Caco-2 (cell line): Measurements from ENCODE around the gene PNPLA7. TPM values are rescaled to one million over a fixed set of nuclear protein-coding genes. Genes with fewer than 3 reads are reported as not detected.

Source experiments
- BruUV-seq: library from RNA; stranded (reverse); fragments of 400-500 nt; replicated peaks from 2 replicates; lab custom pipeline; 2021; lab: Mats Ljungman, UMichigan
- CTCF ChIA-PET: fragments of 300-600 bp; sonication (Branson Sonifier 250); formaldehyde crosslinking; loops from one replicate; lab custom pipeline; 2022; ENCODE audit warnings: antibody characterized with exemption; lab: Charles Lee
- POLR2A ChIA-PET: fragments of 300-600 bp; sonication (Branson Sonifier 250); formaldehyde crosslinking; loops from one replicate; lab custom pipeline; 2022; ENCODE audit warnings: antibody characterized with exemption; lab: Charles Lee
- DNase-seq, 2 experiments: peaks; one replicate each; pipeline versions ENCODE4 v3.0.0 to v3.0.0-alpha.2; 2020 to 2022
- H3K27me3 ChIP-seq: replicated peaks from 2 replicates; pipeline ENCODE4 v1.6.0; 2011; ENCODE audit warnings: low read length; ENCODE audit not compliant: control insufficient read depth, insufficient read depth
- H3K36me3 ChIP-seq: 2 replicates; pipeline ENCODE4 v1.5.1; 2011; ENCODE audit warnings: low read length; ENCODE audit not compliant: control insufficient read depth, insufficient read depth
- H3K4me1 ChIP-seq: fragments of 250-450 bp; sonication (Bioruptor Pico); 2 replicates; pipeline ENCODE4 v1.5.1; 2020; ENCODE audit warnings: mild to moderate bottlenecking
- H3K4me3 ChIP-seq: 2 replicates; pipeline ENCODE4 v1.5.1; 2011; ENCODE audit warnings: low read depth, mild to moderate bottlenecking, control low read depth, low read length
- H3K9me3 ChIP-seq: fragments of 250-450 bp; sonication (Bioruptor Pico); 2 replicates; pipeline ENCODE4 v1.5.1; 2020; ENCODE audit warnings: mild to moderate bottlenecking, moderate library complexity
- H3K27ac Mint-ChIP-seq: one replicate; pipeline ENCODE4 v1.8.0; 2022; ENCODE audit warnings: mixed read lengths; ENCODE audit not compliant: unreplicated experiment
- H3K27me3 Mint-ChIP-seq: one replicate; pipeline ENCODE4 v1.8.0; 2022; ENCODE audit warnings: mixed read lengths; ENCODE audit not compliant: insufficient read depth, unreplicated experiment
- H3K36me3 Mint-ChIP-seq: one replicate; pipeline ENCODE4 v1.8.0; 2022; ENCODE audit warnings: mild to moderate bottlenecking, mixed read lengths; ENCODE audit not compliant: insufficient read depth, unreplicated experiment
- H3K4me1 Mint-ChIP-seq: one replicate; pipeline ENCODE4 v1.8.0; 2022; ENCODE audit warnings: low read depth, mixed read lengths; ENCODE audit not compliant: unreplicated experiment
- H3K4me3 Mint-ChIP-seq: one replicate; pipeline ENCODE4 v1.8.0; 2022; ENCODE audit warnings: mild to moderate bottlenecking, moderate library complexity, mixed read lengths; ENCODE audit not compliant: unreplicated experiment
- H3K9me3 Mint-ChIP-seq: one replicate; pipeline ENCODE4 v1.8.0; 2022; ENCODE audit warnings: mixed read lengths; ENCODE audit not compliant: unreplicated experiment
- intact Hi-C: fragments of 100-400 bp; cut with micrococcal nuclease; formaldehyde crosslinking; loops from one replicate; pipeline ENCODE4 v1.10.0; 2022; ENCODE audit not compliant: unreplicated experiment
- total RNA-seq: library from RNA; stranded (reverse); gene quantifications from 2 replicates; pipeline ENCODE4 v1.2.3, GENCODE V29; 2022
- TF ChIP-seq, protein P1 (sequence below), 2 experiments: fragments of 200-600 bp in 1 of 2; IDR thresholded peaks; 1 replicate in 1 of 2; 2 replicates in 1 of 2; pipeline versions ENCODE4 v1.5.1 to v1.8.0; 2011 to 2022; ENCODE audit warnings: antibody characterized with exemption in 1 of 2, control low read depth in 1 of 2, inconsistent platforms in 1 of 2, low read depth in 1 of 2, low read length in 1 of 2, mild to moderate bottlenecking in 1 of 2, moderate library complexity in 1 of 2; ENCODE audit not compliant: insufficient read depth in 1 of 2, severe bottlenecking in 1 of 2, unreplicated experiment in 1 of 2

The PNPLA7 gene
- total RNA-seq, 1 experiment from 2014 or later = 1.8 TPM

DNA sequence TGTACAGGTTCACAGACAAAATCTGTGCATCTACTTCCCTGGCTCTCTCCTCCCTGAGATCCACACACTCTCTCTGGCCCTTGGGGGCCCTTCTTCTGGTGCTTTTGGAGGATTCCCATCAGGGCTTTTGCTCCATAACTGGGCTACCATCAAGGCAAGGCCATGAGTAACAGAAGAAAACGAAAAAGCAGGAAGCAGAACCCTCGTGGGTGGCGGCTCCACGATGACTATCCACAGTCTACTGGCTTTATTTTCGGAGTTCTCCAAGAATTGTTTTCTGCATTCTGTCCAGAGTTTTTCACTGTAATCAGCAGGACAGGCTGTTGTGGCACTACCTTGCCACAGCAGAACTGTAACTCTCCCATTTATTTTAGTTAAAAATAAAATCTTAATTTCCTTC, 19.9 kb downstream of the PNPLA7 start:
- Histone ChIP-seq H3K4me1 (peaks cover 7% of the 10 kb centered on the region; the same call in 1 of the 2 replicates), H3K4me3 (no peak overlapping the region), H3K9me3 (no peaks in the 10 kb centered on the region), H3K27me3 (no peaks in the 10 kb centered on the region), H3K36me3 (no peaks in the 10 kb centered on the region)
- Mint-ChIP-seq H3K4me3 (no peak overlapping the region), H3K4me1 (peaks cover 7% of the 10 kb centered on the region), H3K27ac (no peak overlapping the region), H3K9me3 (no peaks in the 10 kb centered on the region), H3K27me3 (no peaks in the 10 kb centered on the region), H3K36me3 (peaks cover 12% of the 10 kb centered on the region)
- ChIA-PET CTCF (no interaction called here), POLR2A (no interaction called here)
- TF ChIP-seq, protein P1, sequence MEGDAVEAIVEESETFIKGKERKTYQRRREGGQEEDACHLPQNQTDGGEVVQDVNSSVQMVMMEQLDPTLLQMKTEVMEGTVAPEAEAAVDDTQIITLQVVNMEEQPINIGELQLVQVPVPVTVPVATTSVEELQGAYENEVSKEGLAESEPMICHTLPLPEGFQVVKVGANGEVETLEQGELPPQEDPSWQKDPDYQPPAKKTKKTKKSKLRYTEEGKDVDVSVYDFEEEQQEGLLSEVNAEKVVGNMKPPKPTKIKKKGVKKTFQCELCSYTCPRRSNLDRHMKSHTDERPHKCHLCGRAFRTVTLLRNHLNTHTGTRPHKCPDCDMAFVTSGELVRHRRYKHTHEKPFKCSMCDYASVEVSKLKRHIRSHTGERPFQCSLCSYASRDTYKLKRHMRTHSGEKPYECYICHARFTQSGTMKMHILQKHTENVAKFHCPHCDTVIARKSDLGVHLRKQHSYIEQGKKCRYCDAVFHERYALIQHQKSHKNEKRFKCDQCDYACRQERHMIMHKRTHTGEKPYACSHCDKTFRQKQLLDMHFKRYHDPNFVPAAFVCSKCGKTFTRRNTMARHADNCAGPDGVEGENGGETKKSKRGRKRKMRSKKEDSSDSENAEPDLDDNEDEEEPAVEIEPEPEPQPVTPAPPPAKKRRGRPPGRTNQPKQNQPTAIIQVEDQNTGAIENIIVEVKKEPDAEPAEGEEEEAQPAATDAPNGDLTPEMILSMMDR (IDR thresholded peaks at IDR 0.05; ENCODE audit: insufficient read depth in 1 of 2, low read depth in 1 of 2, low read length in 1 of 2, severe bottlenecking in 1 of 2, unreplicated experiment in 1 of 2) = no peak
- intact Hi-C loops = loop anchor here (10.0 kb wide), 1 partner anchor 236 kb away; no protein-coding TSS in a partner anchor
- no TSS peak for BruUV-seq
- no peak for DNase-seq

DNA sequence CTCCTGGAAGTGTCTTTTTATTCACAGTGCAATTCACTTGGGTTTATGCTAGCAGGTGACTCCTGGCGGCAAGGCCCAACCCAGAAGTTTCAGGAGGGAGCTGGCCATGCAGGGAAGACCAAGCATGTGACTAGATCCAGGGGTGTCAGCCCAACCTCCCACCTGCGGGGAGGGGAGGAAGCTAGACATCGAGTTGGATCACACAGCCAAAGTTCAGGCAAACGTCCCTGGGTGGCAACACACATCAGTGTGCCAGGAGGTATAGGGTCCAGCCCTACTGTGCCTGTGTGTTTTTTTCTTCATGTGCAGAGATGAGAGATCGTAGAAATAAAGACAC, 25.3 kb downstream of the PNPLA7 start:
- Histone ChIP-seq H3K27me3 (no peaks in the 10 kb centered on the region), H3K4me3 (no peak overlapping the region), H3K4me1 (no peaks in the 10 kb centered on the region), H3K9me3 (no peaks in the 10 kb centered on the region), H3K36me3 (no peaks in the 10 kb centered on the region)
- Mint-ChIP-seq H3K4me3 (no peak overlapping the region), H3K27ac (no peak overlapping the region), H3K9me3 (no peaks in the 10 kb centered on the region), H3K36me3 (no peaks in the 10 kb centered on the region), H3K4me1 (no peaks in the 10 kb centered on the region), H3K27me3 (no peaks in the 10 kb centered on the region)
- intact Hi-C loops = no loop called here
- ChIA-PET CTCF (interaction anchor here (0.9 kb wide), 1 partner anchor 102 kb away, joined by 6 read pairs; the partner anchor contains the start of gene EXD3), POLR2A (no interaction called here)
- no TSS peak for BruUV-seq
- TF ChIP-seq, protein P1 (IDR thresholded peaks at IDR 0.05; ENCODE audit: insufficient read depth in 1 of 2, low read depth in 1 of 2, low read length in 1 of 2, severe bottlenecking in 1 of 2, unreplicated experiment in 1 of 2) = no peak
- no peak for DNase-seq

DNA sequence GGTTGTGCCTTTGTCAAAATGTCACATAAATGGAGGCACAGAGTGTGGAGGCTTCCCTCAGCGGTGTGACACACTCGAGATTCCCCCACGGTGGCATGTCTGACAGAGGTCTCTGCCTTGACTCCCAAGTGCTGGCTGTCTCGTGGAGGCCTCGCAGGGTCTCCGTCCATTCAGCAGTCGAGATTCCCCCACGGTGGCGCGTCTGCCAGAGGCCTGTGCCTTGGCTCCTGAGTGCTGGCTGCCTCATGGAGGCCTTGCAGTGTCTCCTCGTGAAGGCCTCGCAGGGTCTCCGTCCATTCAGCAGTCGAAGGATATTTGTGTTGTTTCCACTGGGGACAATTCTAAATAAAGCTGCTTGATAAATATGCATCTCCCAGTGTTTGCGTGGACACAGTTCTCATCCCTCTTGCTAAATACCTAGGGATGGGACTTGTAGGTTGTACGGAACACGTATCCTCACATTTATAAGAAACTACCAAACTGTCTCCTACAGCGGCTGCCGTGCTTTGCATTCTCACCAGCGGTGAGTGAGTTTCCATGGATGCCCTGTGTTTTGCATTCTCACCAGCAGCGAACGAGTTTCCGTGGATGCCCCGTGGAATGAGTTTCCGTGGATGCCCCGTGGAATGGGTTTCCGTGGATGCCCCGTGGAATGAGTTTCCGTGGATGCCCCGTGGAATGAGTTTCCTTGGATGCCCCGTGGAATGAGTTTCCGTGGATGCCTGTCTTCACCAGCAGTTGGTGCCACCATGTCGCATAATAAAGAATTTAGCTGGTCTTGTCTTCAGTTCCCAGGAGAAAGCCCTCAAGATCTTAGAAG, 25.8 kb downstream of the PNPLA7 start:
- H3K4me3 ChIP-seq = no peak overlapping the region
- H3K36me3 ChIP-seq = no peaks in the 10 kb centered on the region
- ChIA-PET CTCF (interaction anchor here (0.9 kb wide), 1 partner anchor 102 kb away, joined by 6 read pairs; the partner anchor contains the start of gene EXD3), POLR2A (no interaction called here)
- DNase-seq = no peak
- BruUV-seq = no TSS peak
- TF ChIP-seq, protein P1 (IDR thresholded peaks at IDR 0.05; ENCODE audit: insufficient read depth in 1 of 2, low read depth in 1 of 2, low read length in 1 of 2, severe bottlenecking in 1 of 2, unreplicated experiment in 1 of 2) = no peak
- H3K4me3 Mint-ChIP-seq = no peak overlapping the region
- H3K36me3 Mint-ChIP-seq = no peaks in the 10 kb centered on the region
- H3K4me1 ChIP-seq = no peaks in the 10 kb centered on the region
- H3K9me3 Mint-ChIP-seq = no peaks in the 10 kb centered on the region
- H3K27me3 Mint-ChIP-seq = no peaks in the 10 kb centered on the region
- no peak overlapping the region for H3K27ac Mint-ChIP-seq
- no peaks in the 10 kb centered on the region for H3K4me1 Mint-ChIP-seq
- intact Hi-C loops = no loop called here
- H3K27me3 ChIP-seq = no peaks in the 10 kb centered on the region
- H3K9me3 ChIP-seq = no peaks in the 10 kb centered on the region
